ENCODE results near the gene INS. TPM values are rescaled to one million over a fixed set of nuclear protein-coding genes. Genes with fewer than 3 reads are reported as not detected.

INS gene
- polyA plus RNA-seq, 1 experiment: not detected

DNA sequence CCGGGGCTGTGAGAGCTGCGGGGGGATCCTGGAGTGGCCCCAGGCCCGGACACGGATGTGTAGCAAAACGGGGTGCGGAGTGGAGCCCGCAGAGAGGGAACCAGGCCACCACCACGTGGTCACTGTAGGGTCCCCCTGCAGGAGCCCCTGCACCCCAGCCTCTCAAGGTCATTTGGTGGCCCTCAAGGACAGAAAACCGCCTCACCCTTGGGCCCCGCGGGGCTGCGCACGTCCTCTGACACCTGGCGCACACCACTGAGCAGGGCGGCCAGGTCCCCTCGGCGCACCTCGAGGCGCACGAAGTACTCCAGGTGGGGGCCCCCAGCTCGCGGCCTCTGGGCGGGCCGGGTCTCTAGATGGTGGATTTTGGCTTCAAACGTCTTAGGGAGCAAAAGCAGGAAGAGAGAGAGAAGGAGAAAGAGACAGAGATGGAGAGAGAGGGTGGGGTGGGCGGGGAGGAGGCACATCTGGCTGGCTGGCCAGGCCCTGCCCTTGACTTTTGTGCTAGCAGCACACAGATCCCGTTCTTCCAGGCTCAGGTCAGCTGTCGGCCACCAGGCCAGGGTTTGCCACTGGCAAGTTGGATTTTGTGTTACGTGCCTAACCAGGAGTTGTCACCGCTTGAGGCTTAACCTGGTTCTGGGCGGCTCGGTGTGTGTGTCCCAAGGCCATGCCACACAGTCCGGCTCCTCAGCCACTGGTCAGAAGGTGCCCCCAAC is 7.4 kb upstream of the INS start:
- no peaks in the 10 kb centered on the region; the same call in 1 of the 2 replicates for H3K9me3 ChIP-seq (ENCODE audit: control insufficient read depth, insufficient read depth, low read length)
- POLR2A ChIA-PET: no interaction called here

GRCh38 chr11:2167141-2168045 is 6.4 kb upstream of the INS start:
- no peaks in the 10 kb centered on the region; the same call in 1 of the 2 replicates for H3K9me3 ChIP-seq (ENCODE audit: control insufficient read depth, insufficient read depth, low read length)
- peaks cover 17% of the 10 kb centered on the region for H3K27me3 ChIP-seq (ENCODE audit: control insufficient read depth, insufficient read depth, low read length)
- no peak overlapping the region for H3K27ac ChIP-seq (ENCODE audit: low read depth, low read length)
- no peak for TF ChIP-seq CTCF (IDR thresholded peaks at IDR 0.05; ENCODE audit: low read depth, low read length)
- no peak overlapping the region for H3K4me3 ChIP-seq (ENCODE audit: low read depth, low read length)
- ChIA-PET POLR2A (no interaction called here), CTCF (interaction anchor here (0.8 to 2.5 kb wide), 3 partner anchors 10 to 253 kb away, joined by 3 to 13 read pairs (median 3); no protein-coding TSS in a partner anchor)
- DNase-seq (ENCODE audit: low read depth, low spot score): no peak

More for the DNA sequence above, 7.4 kb upstream of the INS start:
- CTCF ChIA-PET: interaction anchor here (0.7 to 1.4 kb wide), 4 partner anchors 11 to 516 kb away, joined by 3 to 8 read pairs (median 3); no protein-coding TSS in a partner anchor
- no peak for DNase-seq (ENCODE audit: low read depth, low spot score)
- Histone ChIP-seq H3K4me3 (ENCODE audit: low read depth, low read length) (no peak overlapping the region), H3K27me3 (ENCODE audit: control insufficient read depth, insufficient read depth, low read length) (peaks cover 17% of the 10 kb centered on the region), H3K27ac (ENCODE audit: low read depth, low read length) (no peak overlapping the region)
- no peak for TF ChIP-seq CTCF (IDR thresholded peaks at IDR 0.05; ENCODE audit: low read depth, low read length)

DNA sequence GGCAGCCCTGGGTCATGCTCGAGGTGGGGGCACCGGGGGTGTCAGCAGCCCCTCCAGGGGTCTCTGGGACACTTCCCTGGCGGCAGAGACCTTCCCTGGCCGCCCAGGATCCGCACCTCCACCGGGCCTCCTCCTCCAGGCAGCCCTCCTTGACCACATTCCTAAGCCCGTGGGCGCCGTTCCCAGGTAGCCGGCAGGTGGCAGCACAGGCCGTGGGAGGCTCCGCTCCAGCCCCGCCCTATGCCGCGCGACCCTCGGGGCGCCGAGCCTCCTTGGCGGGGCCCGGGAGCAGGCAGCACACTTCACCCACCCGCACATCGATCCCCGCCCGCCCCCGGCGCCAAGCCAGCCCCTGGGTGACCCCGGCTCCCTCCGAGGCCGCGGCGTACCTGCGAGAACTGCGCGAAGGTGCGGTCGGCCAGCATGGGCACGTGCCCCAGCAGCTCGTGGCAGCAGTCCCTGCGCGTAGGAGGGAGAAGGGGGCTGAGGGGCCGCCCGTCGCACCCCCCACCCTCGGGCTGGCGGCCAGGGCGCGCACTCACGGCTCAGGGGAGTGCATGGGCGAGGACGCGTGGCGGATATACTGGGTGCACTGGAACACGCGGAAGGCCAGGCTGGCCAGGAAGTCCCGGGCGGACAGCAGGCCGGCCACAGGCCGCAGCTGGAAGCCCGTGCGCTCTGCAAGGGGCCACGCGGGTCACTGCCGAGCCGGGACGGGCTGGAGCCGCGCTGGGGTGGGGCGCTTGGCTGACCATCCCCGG is 5.3 kb upstream of the INS start:
- ChIA-PET CTCF (interaction anchor here (2.3 to 2.5 kb wide), 2 partner anchors 254 to 514 kb away, joined by 10 to 13 read pairs; no protein-coding TSS in a partner anchor), POLR2A (no interaction called here)
- no peaks in the 10 kb centered on the region; the same call in 1 of the 2 replicates for H3K9me3 ChIP-seq (ENCODE audit: control insufficient read depth, insufficient read depth, low read length)
- peaks cover 17% of the 10 kb centered on the region for H3K27me3 ChIP-seq (ENCODE audit: control insufficient read depth, insufficient read depth, low read length)
- no peak for DNase-seq (ENCODE audit: low read depth, low spot score)
- peak; percentile 46 for TF ChIP-seq CTCF (IDR thresholded peaks at IDR 0.05; ENCODE audit: low read depth, low read length)
- no peak overlapping the region for H3K4me3 ChIP-seq (ENCODE audit: low read depth, low read length)
- no peak overlapping the region for H3K27ac ChIP-seq (ENCODE audit: low read depth, low read length)

- no peak overlapping the region for H3K4me3 ChIP-seq (ENCODE audit: low read depth, low read length)
- H3K9me3 ChIP-seq (ENCODE audit: control insufficient read depth, insufficient read depth, low read length): no peaks in the 10 kb centered on the region; the same call in 1 of the 2 replicates
- CTCF ChIA-PET: interaction anchor here (0.6 to 2.5 kb wide), 5 partner anchors 14 to 513 kb away, joined by 3 to 13 read pairs (median 10); partner anchors contain the start of gene TSSC4
- no peak for DNase-seq (ENCODE audit: low read depth, low spot score)
- POLR2A ChIA-PET: no interaction called here
- no peak for TF ChIP-seq CTCF (IDR thresholded peaks at IDR 0.05; ENCODE audit: low read depth, low read length)
- H3K27me3 ChIP-seq (ENCODE audit: control insufficient read depth, insufficient read depth, low read length): peaks cover 17% of the 10 kb centered on the region
- H3K27ac ChIP-seq (ENCODE audit: low read depth, low read length): no peak overlapping the region
Measured at GRCh38 chr11:2165571-2165970, 4.6 kb upstream of the INS start.

Measured in AG04450 (cell line).